CD14-positive monocyte (primary cell): ENCODE data around the gene CACNA1S. TPM values are rescaled to one million over a fixed set of nuclear protein-coding genes. Genes with fewer than 3 reads are reported as not detected.
A peak's percentile ranks its signal among the peaks of the same experiment; 100 is the strongest.

Experiments
- DNase-seq, 3 donors: peaks; one replicate each; pipeline ENCODE4 v3.0.0-alpha.2; 2011 to 2022
- H2AFZ ChIP-seq: 2 replicates; pipeline ENCODE4 v1.6.0; 2012; ENCODE audit warnings: mild to moderate bottlenecking, low read depth, low read length, inconsistent platforms; ENCODE audit not compliant: insufficient read depth, poor library complexity, severe bottlenecking
- H3K27ac ChIP-seq, 2 donors: 1 replicate in 1 of 2; 2 replicates in 1 of 2; pipeline ENCODE4 v1.5.1; 2012 to 2013; ENCODE audit warnings: low read length in 2 of 2, control low read depth in 1 of 2, inconsistent platforms in 1 of 2, low read depth in 1 of 2, mild to moderate bottlenecking in 1 of 2
- H3K27me3 ChIP-seq, 2 donors: one replicate each; pipeline versions ENCODE4 v1.6.0 to v1.6.1; 2011 to 2013; ENCODE audit warnings: low read length in 2 of 2; ENCODE audit not compliant: control insufficient read depth in 2 of 2, insufficient read depth in 2 of 2
- H3K36me3 ChIP-seq, 2 donors: replicated peaks in 1 of 2; 1 replicate in 1 of 2; 2 replicates in 1 of 2; pipeline versions ENCODE4 v1.5.1 to v1.6.1; 2012 to 2013; ENCODE audit warnings: low read length in 2 of 2, control low read depth in 1 of 2, inconsistent platforms in 1 of 2, mild to moderate bottlenecking in 1 of 2; ENCODE audit not compliant: insufficient read depth in 2 of 2, control insufficient read depth in 1 of 2
- H3K4me1 ChIP-seq, 2 donors: 1 replicate in 1 of 2; 2 replicates in 1 of 2; pipeline versions ENCODE4 v1.5.1 to v1.6.1; 2012 to 2013; ENCODE audit warnings: low read length in 2 of 2, control low read depth in 1 of 2, inconsistent platforms in 1 of 2, mild to moderate bottlenecking in 1 of 2, moderate library complexity in 1 of 2; ENCODE audit not compliant: insufficient read depth in 2 of 2, control insufficient read depth in 1 of 2
- H3K4me2 ChIP-seq: replicated peaks from 2 replicates; pipeline ENCODE3; 2012; ENCODE audit warnings: low read length, moderate library complexity, mild to moderate bottlenecking; ENCODE audit not compliant: poor library complexity, severe bottlenecking; ENCODE audit errors: extremely low read depth
- H3K4me3 ChIP-seq, 3 experiments: fragments of 200-600 bp in 1 of 3; sonication (generic) in 1 of 3; replicated peaks in 1 of 3; 1 replicate in 2 of 3; 2 replicates in 1 of 3; pipeline ENCODE4 v1.5.1; 2011 to 2013; ENCODE audit warnings: low read length in 3 of 3, mild to moderate bottlenecking in 3 of 3, control low read depth in 2 of 3, low read depth in 2 of 3, inconsistent platforms in 1 of 3, moderate library complexity in 1 of 3
- H3K79me2 ChIP-seq: 2 replicates; pipeline ENCODE4 v1.6.0; 2012; ENCODE audit warnings: mild to moderate bottlenecking, control low read depth, inconsistent platforms, low read length, moderate library complexity; ENCODE audit not compliant: insufficient read depth
- H3K9ac ChIP-seq: 2 replicates; pipeline ENCODE4 v1.6.0; 2017; ENCODE audit warnings: low read length, mild to moderate bottlenecking; ENCODE audit not compliant: insufficient read depth, poor library complexity, severe bottlenecking
- H3K9me3 ChIP-seq, 2 donors: replicated peaks in 1 of 2; 1 replicate in 1 of 2; 2 replicates in 1 of 2; pipeline versions ENCODE4 v1.5.1 to v1.6.1; 2012 to 2013; ENCODE audit warnings: low read length in 2 of 2, control low read depth in 1 of 2; ENCODE audit not compliant: control insufficient read depth in 1 of 2, insufficient read depth in 1 of 2
- H4K20me1 ChIP-seq: 2 replicates; pipeline ENCODE4 v1.6.0; 2012; ENCODE audit warnings: mild to moderate bottlenecking, low read length, control low read depth, moderate library complexity; ENCODE audit not compliant: insufficient read depth
- H3K27ac Mint-ChIP-seq, 7 donors: one replicate each; pipeline ENCODE4 v1.8.0; 2020; ENCODE audit warnings: mild to moderate bottlenecking in 7 of 7, mixed read lengths in 7 of 7, moderate library complexity in 6 of 7, inconsistent platforms in 2 of 7
- H3K27me3 Mint-ChIP-seq, 3 donors: one replicate each; pipeline ENCODE4 v1.8.0; 2021 to 2022; ENCODE audit warnings: low read depth in 3 of 3, mild to moderate bottlenecking in 3 of 3, mixed read lengths in 3 of 3, moderate library complexity in 3 of 3, inconsistent platforms in 1 of 3
- H3K36me3 Mint-ChIP-seq, 2 donors: one replicate each; pipeline ENCODE4 v1.8.0; 2020; ENCODE audit warnings: mixed read lengths in 2 of 2, inconsistent platforms in 1 of 2, mild to moderate bottlenecking in 1 of 2
- H3K4me1 Mint-ChIP-seq: one replicate; pipeline ENCODE4 v1.8.0; 2020; ENCODE audit warnings: mild to moderate bottlenecking, mixed read lengths
- H3K4me3 Mint-ChIP-seq, 2 donors: one replicate each; pipeline ENCODE4 v1.8.0; 2020; ENCODE audit warnings: mild to moderate bottlenecking in 2 of 2, mixed read lengths in 2 of 2, moderate library complexity in 1 of 2
- H3K9me3 Mint-ChIP-seq, 7 donors: one replicate each; pipeline ENCODE4 v1.8.0; 2020 to 2022; ENCODE audit warnings: mixed read lengths in 7 of 7, mild to moderate bottlenecking in 6 of 7, moderate library complexity in 6 of 7, inconsistent platforms in 2 of 7
- WGBS: methylation state at CpG from one replicate; pipeline ENCODE4 v1.1.5; 2013; ENCODE audit warnings: missing lambda C conversion rate; ENCODE audit not compliant: insufficient coverage; 5-methylcytosine and 5-hydroxymethylcytosine counted together
- intact Hi-C, 2 donors: fragments of 100-400 bp; cut with micrococcal nuclease; formaldehyde crosslinking; loops; one replicate each; pipeline versions ENCODE4 v1.15.0 to v1.15.1; 2023
- polyA plus RNA-seq, 3 donors: library from polyadenylated mRNA; depleted of rRNA in 1 of 3; unstranded in 2 of 3; stranded (reverse) in 1 of 3; fragments of 300-500 nt in 2 of 3; fragments of >200 nt in 1 of 3; fragmentation: Illumina TruSeq in 2 of 3; gene quantifications; 1 replicate in 2 of 3; 2 replicates in 1 of 3; pipeline ENCODE4 v1.2.3, GENCODE V29; 2012 to 2021
- TF ChIP-seq, protein P1 (sequence below): fragments of 200-600 bp; IDR thresholded peaks from one replicate; pipeline ENCODE4 v1.8.0; 2022; ENCODE audit warnings: antibody characterized with exemption, mild to moderate bottlenecking

Gene CACNA1S
- polyA plus RNA-seq, 3 donors = not detected

DNA sequence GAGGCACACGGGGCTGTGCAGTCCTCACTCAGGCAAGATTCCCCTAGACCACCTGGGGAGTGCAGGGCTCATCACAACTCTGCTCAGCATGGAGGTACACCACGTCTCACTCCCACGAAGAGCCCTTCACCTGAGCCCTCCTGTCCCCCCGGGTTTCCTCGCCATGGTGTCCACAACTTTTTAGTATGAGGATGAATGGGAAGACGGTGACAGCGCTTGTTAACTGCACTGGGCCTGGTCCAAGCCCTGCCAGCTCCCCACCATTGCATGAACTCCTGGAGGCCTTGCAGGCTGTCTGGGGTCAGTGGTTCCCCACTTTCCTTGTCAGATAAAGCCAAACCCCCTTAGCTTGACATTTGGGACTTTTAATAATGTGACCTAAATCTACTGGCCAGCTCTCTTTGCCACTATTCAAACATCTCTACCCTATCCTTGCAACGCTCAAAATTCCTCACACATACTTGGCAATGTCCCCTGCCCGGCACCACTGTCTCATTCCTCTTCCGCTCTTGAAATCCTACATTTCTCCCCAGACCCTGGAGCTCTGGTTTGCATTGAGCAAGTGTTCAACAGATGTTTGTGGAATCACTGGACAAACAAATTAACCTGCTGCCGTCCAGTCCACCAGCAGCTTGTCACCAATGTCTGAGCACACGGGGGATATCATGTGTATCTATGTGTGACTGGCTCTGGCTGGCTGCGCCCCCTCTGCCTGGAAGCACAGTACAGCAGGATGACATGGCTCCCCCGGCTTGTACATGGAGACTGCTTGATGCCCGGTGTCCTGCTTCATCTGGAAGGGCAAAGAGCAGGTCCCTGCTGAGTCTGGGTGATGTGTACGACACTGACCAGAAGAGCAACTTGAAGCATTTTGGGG lies 30.9 kb upstream of the CACNA1S start:
- peaks cover 0 to 3% (median 0%) of the 10 kb centered on the region in 3 donors for H3K27me3 Mint-ChIP-seq
- H3K27me3 ChIP-seq = no peaks in the 10 kb centered on the region
- no peaks in the 10 kb centered on the region for H3K9me3 ChIP-seq
- DNase-seq = no peak
- H2AFZ ChIP-seq = no peak overlapping the region
- no peak overlapping the region for H3K4me2 ChIP-seq
- no peak overlapping the region for H3K27ac ChIP-seq
- H3K4me3 ChIP-seq = no peak overlapping the region
- H3K36me3 Mint-ChIP-seq = peaks cover 79 to 94% of the 10 kb centered on the region in 2 donors
- no peaks in the 10 kb centered on the region for H3K9me3 Mint-ChIP-seq
- 97% methylated on average over 12 of the region's 16 CpGs for WGBS
- TF ChIP-seq, protein P1, sequence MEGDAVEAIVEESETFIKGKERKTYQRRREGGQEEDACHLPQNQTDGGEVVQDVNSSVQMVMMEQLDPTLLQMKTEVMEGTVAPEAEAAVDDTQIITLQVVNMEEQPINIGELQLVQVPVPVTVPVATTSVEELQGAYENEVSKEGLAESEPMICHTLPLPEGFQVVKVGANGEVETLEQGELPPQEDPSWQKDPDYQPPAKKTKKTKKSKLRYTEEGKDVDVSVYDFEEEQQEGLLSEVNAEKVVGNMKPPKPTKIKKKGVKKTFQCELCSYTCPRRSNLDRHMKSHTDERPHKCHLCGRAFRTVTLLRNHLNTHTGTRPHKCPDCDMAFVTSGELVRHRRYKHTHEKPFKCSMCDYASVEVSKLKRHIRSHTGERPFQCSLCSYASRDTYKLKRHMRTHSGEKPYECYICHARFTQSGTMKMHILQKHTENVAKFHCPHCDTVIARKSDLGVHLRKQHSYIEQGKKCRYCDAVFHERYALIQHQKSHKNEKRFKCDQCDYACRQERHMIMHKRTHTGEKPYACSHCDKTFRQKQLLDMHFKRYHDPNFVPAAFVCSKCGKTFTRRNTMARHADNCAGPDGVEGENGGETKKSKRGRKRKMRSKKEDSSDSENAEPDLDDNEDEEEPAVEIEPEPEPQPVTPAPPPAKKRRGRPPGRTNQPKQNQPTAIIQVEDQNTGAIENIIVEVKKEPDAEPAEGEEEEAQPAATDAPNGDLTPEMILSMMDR = no peak
- H3K4me1 ChIP-seq = no peaks in the 10 kb centered on the region
- H3K9ac ChIP-seq = no peak overlapping the region
- peak overlapping the region in 1 of 7 donors; percentile 11 for H3K27ac Mint-ChIP-seq
- H4K20me1 ChIP-seq = no peaks in the 10 kb centered on the region
- no peaks in the 10 kb centered on the region for H3K79me2 ChIP-seq
- no peak overlapping the region for H3K4me3 Mint-ChIP-seq
- H3K36me3 ChIP-seq = peaks cover 72 to 89% of the 10 kb centered on the region in 2 donors
- intact Hi-C loops = no loop called here
- no peaks in the 10 kb centered on the region for H3K4me1 Mint-ChIP-seq

DNA sequence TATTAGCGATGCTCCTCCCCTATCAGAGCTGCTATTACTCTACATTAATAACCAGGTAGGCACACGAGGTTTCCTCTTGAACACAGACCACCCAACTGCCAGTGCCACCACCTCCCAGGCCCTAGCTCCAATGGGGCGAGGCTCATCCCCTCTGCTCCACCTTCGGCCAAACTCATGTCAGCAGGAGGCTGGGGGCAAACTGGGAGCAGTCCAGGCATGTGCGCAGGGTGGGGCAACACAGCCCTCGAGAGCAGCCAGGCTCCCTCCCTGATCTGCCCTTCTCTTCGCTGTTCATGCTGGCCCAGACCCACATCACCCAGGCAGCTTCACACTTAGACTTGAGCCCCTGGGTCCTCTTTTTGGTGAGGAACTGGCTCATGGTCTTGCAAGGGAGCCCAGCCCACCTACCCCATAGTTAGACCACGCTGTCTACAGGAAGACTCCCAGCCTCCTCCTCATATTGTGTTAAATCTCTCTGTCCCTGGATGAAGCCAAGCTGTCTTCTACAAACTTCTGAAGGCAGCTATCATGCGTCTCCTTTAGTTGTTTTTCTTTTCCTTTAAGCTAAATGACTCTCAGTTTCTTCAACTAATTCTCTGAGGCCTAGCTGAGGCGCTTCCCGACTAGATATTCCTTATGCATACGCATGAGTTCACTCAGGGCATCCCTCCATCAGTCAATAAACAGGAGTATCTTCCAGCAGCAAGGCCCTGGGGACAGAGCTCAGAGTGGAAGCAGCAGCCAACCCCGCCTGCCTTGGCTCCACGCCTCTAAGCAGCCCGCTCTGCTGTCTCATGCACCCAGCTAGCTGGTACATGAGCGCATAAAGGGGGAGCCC lies 30.0 kb upstream of the CACNA1S start:
- DNase-seq = no peak
- H3K27ac Mint-ChIP-seq = peak overlapping the region in 1 of 7 donors; percentile 1
- Histone ChIP-seq H3K36me3 (peaks cover 72 to 88% of the 10 kb centered on the region in 2 donors), H3K9me3 (no peaks in the 10 kb centered on the region), H3K4me2 (no peak overlapping the region), H3K9ac (no peak overlapping the region), H3K4me1 (no peaks in the 10 kb centered on the region), H4K20me1 (no peaks in the 10 kb centered on the region), H3K27ac (no peak overlapping the region), H3K79me2 (no peaks in the 10 kb centered on the region), H2AFZ (no peak overlapping the region), H3K4me3 (no peak overlapping the region), H3K27me3 (no peaks in the 10 kb centered on the region)
- H3K9me3 Mint-ChIP-seq = no peaks in the 10 kb centered on the region
- TF ChIP-seq, protein P1 = no peak
- peaks cover 0 to 4% (median 0%) of the 10 kb centered on the region in 3 donors for H3K27me3 Mint-ChIP-seq
- no peaks in the 10 kb centered on the region for H3K4me1 Mint-ChIP-seq
- intact Hi-C loops = no loop called here
- peaks cover 74 to 92% of the 10 kb centered on the region in 2 donors for H3K36me3 Mint-ChIP-seq
- H3K4me3 Mint-ChIP-seq = no peak overlapping the region
- 96% methylated on average over 15 of the region's 16 CpGs for WGBS
